ENCODE measurements around the gene ACAA2. TPM values are rescaled to one million over a fixed set of nuclear protein-coding genes. Genes with fewer than 3 reads are reported as not detected.

The ACAA2 gene
- total RNA-seq, 1 experiment from 2014 or later: 57.1 TPM

GRCh38 chr18:49743117-49743567 lies 70.2 kb downstream of the ACAA2 start:
- DNase-seq (ENCODE audit: low read depth): no peak

DNA sequence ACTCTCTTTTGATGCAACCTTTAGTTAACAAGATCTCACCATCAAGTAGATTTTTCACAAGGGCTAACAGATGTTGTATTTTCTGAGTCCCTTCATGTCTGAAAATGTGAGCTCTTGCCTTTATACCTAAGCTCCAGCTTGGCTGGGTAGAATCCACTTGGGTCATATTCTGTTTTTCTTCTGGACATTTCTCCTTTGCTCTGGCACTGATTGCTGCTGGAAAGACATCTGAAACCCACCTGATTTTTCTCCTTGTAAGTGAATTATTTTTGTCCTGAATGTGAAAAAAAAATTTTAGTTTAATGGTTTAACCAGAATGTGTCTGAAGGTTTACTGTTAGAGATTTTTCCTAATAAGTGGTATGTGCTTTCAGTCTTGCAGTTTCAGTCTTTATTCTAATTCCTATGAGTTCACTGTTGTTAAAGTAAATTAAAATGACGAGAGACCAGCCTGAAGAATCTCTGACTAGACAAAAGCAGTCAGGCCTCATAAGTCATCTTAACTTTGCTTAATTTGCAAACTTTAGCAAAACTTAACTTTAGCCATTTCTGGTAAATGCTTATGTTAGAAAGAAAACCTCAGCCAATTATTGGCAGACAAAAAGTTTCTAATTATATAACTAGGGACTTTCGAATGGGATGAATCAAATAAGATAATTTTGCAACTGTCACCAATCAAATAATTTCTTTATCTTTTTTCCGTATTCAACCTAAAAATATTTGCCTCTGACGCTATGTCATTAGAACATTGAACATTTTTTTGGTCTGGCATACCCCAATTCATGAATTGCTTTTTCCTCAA lies 70.8 kb downstream of the ACAA2 start:
- no peak for DNase-seq (ENCODE audit: low read depth)

GRCh38 chr18:49739275-49739674 lies 74.1 kb downstream of the ACAA2 start:
- DNase-seq (ENCODE audit: low read depth): no peak

- DNase-seq (ENCODE audit: low read depth): no peak
These were observed 74.6 kb downstream of the ACAA2 start for GRCh38 chr18:49738721-49739120.

DNA sequence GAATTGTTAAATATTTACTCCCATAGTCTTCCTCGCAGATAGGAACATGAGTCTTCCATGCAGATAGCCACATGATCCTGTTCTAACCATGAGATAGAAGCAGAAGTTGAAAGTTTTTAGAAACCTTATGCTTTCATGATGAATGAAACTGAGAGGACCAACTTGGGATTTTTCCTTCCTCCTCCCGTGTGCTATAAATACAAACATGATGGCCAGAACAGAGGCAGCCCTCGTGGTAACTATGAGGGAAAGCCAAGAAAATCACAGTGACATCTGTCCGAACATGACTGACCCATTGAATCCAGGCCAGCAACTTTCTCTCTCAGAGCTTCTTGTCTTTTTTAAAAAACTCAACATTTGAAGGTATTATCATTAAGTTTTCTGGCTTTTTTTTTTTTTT lies 78.5 kb downstream of the ACAA2 start:
- no peak for DNase-seq (ENCODE audit: low read depth)

DNA sequence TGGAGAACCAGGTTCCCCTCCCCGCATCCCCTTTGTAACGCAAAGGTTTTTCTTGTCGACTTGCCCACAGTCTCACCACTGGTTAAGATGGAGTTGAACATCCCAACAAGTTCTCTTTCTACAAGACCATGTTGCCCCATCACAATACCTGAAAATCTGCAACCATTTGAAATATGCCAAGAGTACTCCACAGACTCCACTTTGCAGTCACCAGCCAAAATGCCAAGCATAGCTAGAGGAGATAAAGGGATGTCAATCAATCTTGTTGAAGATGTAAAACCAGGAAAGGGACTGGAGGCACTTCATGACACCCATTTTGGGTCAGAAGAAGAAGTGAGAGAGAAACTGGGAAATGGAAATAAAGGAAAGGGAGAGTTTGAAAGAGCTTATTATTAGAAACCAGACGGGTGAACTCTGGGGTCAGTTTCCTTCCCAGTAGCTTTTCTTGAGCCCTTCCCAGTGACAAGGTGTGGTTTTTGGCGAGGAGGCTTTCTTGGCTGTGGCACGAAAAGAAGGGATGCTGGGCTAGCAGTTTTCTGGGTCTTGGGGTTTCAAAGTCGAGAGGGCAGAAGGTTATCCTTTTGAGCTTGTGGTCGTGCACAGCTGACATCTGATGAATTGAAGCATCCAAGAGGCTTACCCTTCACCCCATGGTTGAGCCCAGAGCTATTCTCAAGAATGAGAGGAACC lies 79.3 kb downstream of the ACAA2 start:
- DNase-seq (ENCODE audit: low read depth): no peak

GRCh38 chr18:49733321-49733720 lies 80.0 kb downstream of the ACAA2 start:
- DNase-seq (ENCODE audit: low read depth): no peak

Measured in RPMI7951 (cell line).